CD8-positive, alpha-beta memory T cell (primary cell): ENCODE results near the gene TCF4. TPM values are rescaled to one million over a fixed set of nuclear protein-coding genes. Genes with fewer than 3 reads are reported as not detected.

ENCODE experiments used
- CTCF ChIA-PET: fragments of 350-600 bp; sonication (Branson Sonifier 250); formaldehyde crosslinking; loops from one replicate; lab custom pipeline; 2021; ENCODE audit warnings: antibody characterized with exemption; lab: Charles Lee
- POLR2A ChIA-PET: fragments of 350-600 bp; sonication (Branson Sonifier 250); formaldehyde crosslinking; loops from one replicate; lab custom pipeline; 2021; ENCODE audit warnings: antibody characterized with exemption; lab: Charles Lee
- DNase-seq, 5 donors: peaks; one replicate each; pipeline versions ENCODE4 v3.0.0 to v3.0.0-alpha.2; 2020 to 2022; ENCODE audit warnings: mixed read lengths in 1 of 5
- H3K27ac ChIP-seq: one replicate; pipeline ENCODE4 v1.7.0; 2013; ENCODE audit warnings: low read depth, mild to moderate bottlenecking, low read length, moderate library complexity
- H3K27me3 ChIP-seq: 2 replicates; pipeline ENCODE4 v1.7.0; 2013; ENCODE audit warnings: low read length, mild to moderate bottlenecking; ENCODE audit not compliant: insufficient read depth, poor library complexity, severe bottlenecking
- H3K36me3 ChIP-seq: 2 replicates; pipeline ENCODE4 v1.7.0; 2013; ENCODE audit warnings: mild to moderate bottlenecking, low read length, moderate library complexity; ENCODE audit not compliant: insufficient read depth
- H3K4me1 ChIP-seq: 2 replicates; pipeline ENCODE4 v1.7.0; 2013; ENCODE audit warnings: mild to moderate bottlenecking, low read length, moderate library complexity; ENCODE audit not compliant: insufficient read depth
- H3K4me3 ChIP-seq: 2 replicates; pipeline ENCODE4 v1.7.0; 2013; ENCODE audit warnings: mild to moderate bottlenecking, low read length
- H3K9me3 ChIP-seq: 2 replicates; pipeline ENCODE4 v1.7.0; 2013; ENCODE audit warnings: mild to moderate bottlenecking, low read length
- H3K27ac Mint-ChIP-seq, 8 donors: one replicate each; pipeline ENCODE4 v1.8.0; 2020 to 2021; ENCODE audit warnings: mixed read lengths in 8 of 8, mild to moderate bottlenecking in 6 of 8, inconsistent platforms in 3 of 8, moderate library complexity in 3 of 8
- H3K27me3 Mint-ChIP-seq, 2 donors: one replicate each; pipeline ENCODE4 v1.8.0; 2020 to 2021; ENCODE audit warnings: mixed read lengths in 2 of 2, mild to moderate bottlenecking in 1 of 2, moderate library complexity in 1 of 2
- H3K36me3 Mint-ChIP-seq, 3 donors: one replicate each; pipeline ENCODE4 v1.8.0; 2020 to 2021; ENCODE audit warnings: mixed read lengths in 3 of 3, inconsistent platforms in 1 of 3, mild to moderate bottlenecking in 1 of 3
- H3K4me1 Mint-ChIP-seq, 3 donors: one replicate each; pipeline ENCODE4 v1.8.0; 2020 to 2021; ENCODE audit warnings: mixed read lengths in 3 of 3, inconsistent platforms in 1 of 3, mild to moderate bottlenecking in 1 of 3
- H3K4me3 Mint-ChIP-seq, 7 donors: one replicate each; pipeline ENCODE4 v1.8.0; 2020 to 2021; ENCODE audit warnings: mixed read lengths in 7 of 7, mild to moderate bottlenecking in 6 of 7, moderate library complexity in 4 of 7, inconsistent platforms in 2 of 7
- H3K9me3 Mint-ChIP-seq, 5 donors: one replicate each; pipeline ENCODE4 v1.8.0; 2020 to 2022; ENCODE audit warnings: mixed read lengths in 5 of 5, mild to moderate bottlenecking in 3 of 5, moderate library complexity in 2 of 5, inconsistent platforms in 1 of 5
- polyA plus RNA-seq: library from polyadenylated mRNA; unstranded; fragments of 300-500 nt; fragmentation: Illumina TruSeq; gene quantifications from one replicate; pipeline ENCODE4 v1.2.3, GENCODE V29; 2021
- total RNA-seq, 2 experiments: library from RNA; stranded (reverse); gene quantifications; one replicate each; pipeline ENCODE4 v1.2.3, GENCODE V29; 2021

Gene TCF4
- total and polyA plus RNA-seq, 3 experiments from 2014 or later = 0.18 to 0.62 (median 0.47) TPM

DNA sequence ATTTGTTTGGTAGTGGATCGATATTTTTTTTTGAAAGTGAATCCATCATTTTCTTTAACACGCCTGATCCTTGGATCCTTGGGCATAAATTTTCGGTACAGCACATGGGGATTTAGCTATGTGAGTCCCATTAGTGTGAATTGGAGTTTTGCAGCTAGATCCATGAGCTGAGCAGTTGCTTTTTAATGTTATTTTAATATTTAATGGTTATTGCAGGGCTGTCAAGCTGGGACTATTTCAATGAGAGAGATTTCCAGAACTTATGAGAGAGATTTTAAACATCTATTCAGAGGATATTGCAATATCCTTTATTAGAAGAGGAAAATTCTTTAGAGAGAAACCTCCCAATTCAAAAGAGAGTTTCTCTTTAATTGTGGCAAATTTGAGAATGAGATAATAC, 35.6 kb upstream of the TCF4 start:
- Mint-ChIP-seq H3K4me1 (no peaks in the 10 kb centered on the region), H3K9me3 (peaks cover 0 to 13% (median 4%) of the 10 kb centered on the region in 5 donors), H3K36me3 (no peaks in the 10 kb centered on the region), H3K27me3 (no peaks in the 10 kb centered on the region), H3K4me3 (no peak overlapping the region), H3K27ac (no peak overlapping the region)
- Histone ChIP-seq H3K4me3 (no peak overlapping the region), H3K27me3 (no peaks in the 10 kb centered on the region), H3K4me1 (no peaks in the 10 kb centered on the region), H3K9me3 (no peaks in the 10 kb centered on the region), H3K27ac (no peak overlapping the region), H3K36me3 (no peaks in the 10 kb centered on the region)
- ChIA-PET CTCF (no interaction called here), POLR2A (no interaction called here)
- DNase-seq = no peak

DNA sequence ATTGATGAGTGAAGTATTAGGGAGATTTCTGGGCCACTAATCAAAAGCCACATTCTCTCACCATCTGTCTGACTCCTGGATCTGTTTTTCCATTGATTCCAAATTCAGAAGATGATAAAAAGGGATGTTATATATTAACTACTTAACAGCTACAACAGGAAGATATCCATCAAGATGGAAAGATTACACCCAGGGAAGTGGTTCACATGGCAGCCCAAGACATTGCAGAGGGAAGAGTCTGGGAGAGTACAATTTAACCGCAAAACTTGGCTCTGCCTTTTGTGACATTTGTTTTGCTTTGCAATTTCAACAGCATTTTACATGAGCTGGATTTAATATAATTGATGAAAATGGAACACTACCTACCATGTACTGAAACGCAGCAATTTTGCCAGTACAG, 22.5 kb upstream of the TCF4 start:
- Histone ChIP-seq H3K27me3 (no peaks in the 10 kb centered on the region), H3K27ac (no peak overlapping the region), H3K9me3 (no peaks in the 10 kb centered on the region), H3K36me3 (no peaks in the 10 kb centered on the region), H3K4me1 (no peaks in the 10 kb centered on the region), H3K4me3 (no peak overlapping the region)
- Mint-ChIP-seq H3K27ac (no peak overlapping the region), H3K36me3 (no peaks in the 10 kb centered on the region), H3K4me3 (no peak overlapping the region), H3K27me3 (no peaks in the 10 kb centered on the region), H3K9me3 (peaks cover 2 to 11% (median 6%) of the 10 kb centered on the region in 5 donors), H3K4me1 (no peaks in the 10 kb centered on the region)
- ChIA-PET CTCF (no interaction called here), POLR2A (no interaction called here)
- DNase-seq = no peak

DNA sequence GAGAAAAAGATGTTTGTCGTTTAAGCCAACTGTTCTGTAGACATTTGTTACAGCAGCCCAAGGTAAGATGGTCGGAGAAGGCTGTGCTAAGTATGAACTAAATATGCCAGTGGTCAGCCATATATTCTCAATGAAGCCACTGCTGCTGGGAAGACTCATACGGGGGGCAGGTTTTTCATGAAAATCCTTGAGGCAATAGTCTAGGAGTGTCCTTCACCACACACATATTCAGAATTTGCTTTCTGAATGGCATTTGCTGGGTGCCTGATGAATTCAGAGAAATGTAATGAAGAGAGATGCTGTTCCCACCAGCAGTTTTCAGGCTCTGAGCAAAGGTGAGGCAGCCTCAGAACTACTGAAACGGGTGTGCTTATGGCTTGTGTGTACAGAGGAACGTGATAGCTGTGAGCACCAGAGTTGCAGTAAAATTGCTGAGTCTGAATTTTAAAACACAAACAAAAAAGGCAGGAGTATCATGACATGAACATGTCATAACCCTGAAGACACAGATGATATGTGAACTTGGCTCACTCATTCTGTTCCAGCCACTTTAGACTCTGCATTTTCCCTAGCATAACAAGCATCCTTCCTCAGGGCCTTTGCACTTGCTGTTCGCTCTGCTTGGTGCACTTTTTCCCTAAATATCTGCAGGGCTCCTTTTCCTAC, 21.3 kb upstream of the TCF4 start:
- Mint-ChIP-seq H3K27me3 (no peaks in the 10 kb centered on the region), H3K27ac (no peak overlapping the region), H3K4me1 (no peaks in the 10 kb centered on the region), H3K36me3 (peaks cover 0 to 3% (median 0%) of the 10 kb centered on the region in 3 donors), H3K9me3 (peaks cover 0 to 10% (median 6%) of the 10 kb centered on the region in 5 donors), H3K4me3 (no peak overlapping the region)
- CTCF ChIA-PET = no interaction called here
- H3K27me3 ChIP-seq = no peaks in the 10 kb centered on the region
- no peak for DNase-seq
- POLR2A ChIA-PET = no interaction called here
- H3K36me3 ChIP-seq = no peaks in the 10 kb centered on the region
- no peaks in the 10 kb centered on the region for H3K4me1 ChIP-seq
- H3K27ac ChIP-seq = no peak overlapping the region
- H3K9me3 ChIP-seq = no peaks in the 10 kb centered on the region
- H3K4me3 ChIP-seq = no peak overlapping the region

DNA sequence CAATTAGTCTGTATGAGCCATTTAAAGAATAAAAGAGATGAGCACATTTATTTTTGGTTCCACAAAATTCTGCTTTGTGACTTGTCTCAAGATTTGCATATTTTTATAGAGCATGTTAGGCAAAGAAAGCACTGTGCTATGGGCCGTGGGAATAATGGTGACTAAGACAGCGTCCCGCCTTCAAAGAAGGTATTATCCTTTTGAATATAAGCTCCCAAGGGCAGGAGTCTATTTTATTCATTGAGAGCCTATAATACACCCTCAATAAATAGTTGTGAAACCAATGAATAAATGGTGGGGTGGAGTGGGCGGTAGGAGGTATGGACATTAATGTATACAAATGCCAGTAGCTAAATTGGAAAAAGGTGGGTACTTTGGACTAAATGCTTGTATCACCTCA, 20.5 kb upstream of the TCF4 start:
- Histone ChIP-seq H3K4me1 (no peaks in the 10 kb centered on the region), H3K9me3 (no peaks in the 10 kb centered on the region), H3K27me3 (no peaks in the 10 kb centered on the region), H3K27ac (no peak overlapping the region), H3K4me3 (no peak overlapping the region), H3K36me3 (no peaks in the 10 kb centered on the region)
- Mint-ChIP-seq H3K9me3 (peaks cover 0 to 7% (median 6%) of the 10 kb centered on the region in 5 donors), H3K4me3 (no peak overlapping the region), H3K27me3 (no peaks in the 10 kb centered on the region), H3K27ac (peak overlapping the region in 1 of 8 donors; percentile 7), H3K4me1 (no peaks in the 10 kb centered on the region), H3K36me3 (peaks cover 0 to 3% (median 0%) of the 10 kb centered on the region in 3 donors)
- POLR2A ChIA-PET = no interaction called here
- DNase-seq = no peak
- CTCF ChIA-PET = no interaction called here

DNA sequence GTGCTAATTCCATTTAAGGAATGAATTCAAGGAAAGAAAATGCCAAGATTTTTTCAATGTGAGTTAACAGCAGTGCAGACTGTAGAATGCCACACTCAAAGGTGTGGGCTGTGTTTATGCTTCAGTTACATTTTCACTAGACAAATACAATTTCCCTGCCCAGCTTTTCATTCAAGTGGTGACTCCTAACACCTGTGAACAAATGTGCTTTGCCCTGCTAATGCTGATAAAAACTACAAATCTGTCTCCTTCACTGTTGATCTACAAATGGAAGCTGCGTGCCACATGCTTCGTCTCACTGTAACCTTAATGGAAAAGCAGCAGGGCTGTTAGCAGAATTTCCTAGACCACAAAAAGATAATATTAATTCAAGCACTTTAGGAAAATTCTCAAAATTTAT, 19.8 kb upstream of the TCF4 start:
- no peak overlapping the region for H3K4me3 ChIP-seq
- H3K9me3 Mint-ChIP-seq = peaks cover 0 to 6% (median 3%) of the 10 kb centered on the region in 5 donors
- no peaks in the 10 kb centered on the region for H3K36me3 ChIP-seq
- H3K36me3 Mint-ChIP-seq = peaks cover 0 to 3% (median 0%) of the 10 kb centered on the region in 3 donors
- H3K4me1 Mint-ChIP-seq = no peaks in the 10 kb centered on the region
- H3K4me3 Mint-ChIP-seq = no peak overlapping the region
- no peaks in the 10 kb centered on the region for H3K27me3 ChIP-seq
- H3K9me3 ChIP-seq = no peaks in the 10 kb centered on the region
- ChIA-PET CTCF (no interaction called here), POLR2A (no interaction called here)
- no peak overlapping the region for H3K27ac ChIP-seq
- no peak overlapping the region for H3K27ac Mint-ChIP-seq
- H3K27me3 Mint-ChIP-seq = no peaks in the 10 kb centered on the region
- no peak for DNase-seq
- no peaks in the 10 kb centered on the region for H3K4me1 ChIP-seq

DNA sequence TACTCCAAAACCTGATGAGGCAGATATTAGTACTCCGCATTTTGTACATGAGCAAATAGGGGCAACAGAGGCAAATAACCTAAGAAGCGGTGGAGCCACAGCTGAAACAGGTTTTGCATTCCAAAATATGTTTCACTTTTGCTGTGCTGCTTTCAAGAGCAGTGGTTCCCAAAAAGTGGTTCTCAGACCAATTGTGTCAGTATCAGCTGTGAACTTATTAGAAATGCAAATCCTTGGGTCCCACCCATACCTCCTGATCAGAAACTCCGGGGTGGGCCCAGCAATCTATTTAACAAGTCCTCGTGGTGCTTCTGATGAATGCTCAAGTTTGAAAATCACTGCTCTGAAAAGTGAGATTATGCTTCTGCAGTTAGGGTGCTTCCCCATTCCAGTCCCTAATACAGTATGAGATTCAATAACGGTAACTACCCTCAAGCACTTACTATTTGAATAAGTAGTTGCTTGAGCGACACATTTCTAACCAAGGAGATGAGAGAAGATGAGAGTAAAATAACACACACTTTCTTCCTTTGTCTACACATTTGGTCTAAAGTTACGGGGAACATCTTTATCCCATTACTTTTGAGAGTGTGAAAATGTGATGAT, 17.8 kb upstream of the TCF4 start:
- Mint-ChIP-seq H3K27me3 (no peaks in the 10 kb centered on the region), H3K9me3 (peaks cover 0 to 6% (median 3%) of the 10 kb centered on the region in 5 donors), H3K36me3 (peaks cover 0 to 3% (median 0%) of the 10 kb centered on the region in 3 donors), H3K27ac (no peak overlapping the region), H3K4me1 (no peaks in the 10 kb centered on the region), H3K4me3 (no peak overlapping the region)
- CTCF ChIA-PET = no interaction called here
- no peaks in the 10 kb centered on the region for H3K4me1 ChIP-seq
- POLR2A ChIA-PET = no interaction called here
- H3K36me3 ChIP-seq = no peaks in the 10 kb centered on the region
- H3K4me3 ChIP-seq = no peak overlapping the region
- H3K9me3 ChIP-seq = no peaks in the 10 kb centered on the region
- no peak overlapping the region for H3K27ac ChIP-seq
- no peaks in the 10 kb centered on the region for H3K27me3 ChIP-seq
- no peak for DNase-seq

DNA sequence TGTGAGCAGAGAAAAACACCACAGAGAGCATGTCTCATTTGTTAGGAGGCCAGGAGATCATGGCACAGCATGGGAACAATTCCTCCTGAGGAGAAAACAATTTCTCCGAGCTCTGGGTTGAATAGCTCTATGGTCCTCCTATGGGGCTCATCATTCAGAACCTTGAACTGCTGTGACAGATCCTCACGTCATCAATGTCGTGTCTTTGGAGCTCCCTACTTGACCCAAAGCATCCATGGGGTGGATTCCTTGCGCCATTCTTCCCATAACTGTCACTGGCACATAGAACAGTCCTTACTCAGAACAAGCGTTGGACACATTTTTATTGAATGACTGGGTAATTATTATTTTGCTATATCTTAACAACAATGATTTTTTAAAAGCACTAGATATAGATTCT, 15.8 kb upstream of the TCF4 start:
- Histone ChIP-seq H3K27me3 (no peaks in the 10 kb centered on the region), H3K36me3 (no peaks in the 10 kb centered on the region), H3K4me3 (no peak overlapping the region), H3K4me1 (no peaks in the 10 kb centered on the region), H3K27ac (no peak overlapping the region), H3K9me3 (no peaks in the 10 kb centered on the region)
- peaks cover 0 to 6% (median 2%) of the 10 kb centered on the region in 5 donors for H3K9me3 Mint-ChIP-seq
- no peaks in the 10 kb centered on the region for H3K4me1 Mint-ChIP-seq
- POLR2A ChIA-PET = no interaction called here
- DNase-seq = no peak
- CTCF ChIA-PET = no interaction called here
- no peaks in the 10 kb centered on the region for H3K27me3 Mint-ChIP-seq
- H3K4me3 Mint-ChIP-seq = no peak overlapping the region
- H3K36me3 Mint-ChIP-seq = peaks cover 0 to 3% (median 0%) of the 10 kb centered on the region in 3 donors
- no peak overlapping the region for H3K27ac Mint-ChIP-seq

DNA sequence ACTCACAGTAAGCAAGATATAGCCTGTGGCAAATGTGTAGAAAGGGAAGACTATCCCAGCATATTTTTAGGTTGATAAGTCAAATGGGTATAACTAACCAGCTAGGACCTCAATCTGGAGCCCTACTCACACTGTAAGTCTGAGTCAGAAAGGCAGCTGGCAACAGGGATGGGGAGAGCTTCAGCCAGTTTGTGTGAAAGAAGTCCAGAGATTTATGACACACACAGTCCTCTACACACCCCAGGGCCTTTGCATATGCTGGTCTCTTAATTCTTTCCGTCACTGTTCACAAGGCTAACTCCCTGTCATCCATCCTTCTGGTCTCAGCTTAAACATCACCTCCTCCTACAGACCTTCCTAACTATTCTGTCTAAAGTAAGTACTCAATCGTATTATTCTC, 5.9 kb upstream of the TCF4 start:
- peaks cover 4 to 14% (median 8%) of the 10 kb centered on the region in 5 donors for H3K9me3 Mint-ChIP-seq
- peaks cover 0 to 9% (median 8%) of the 10 kb centered on the region in 3 donors for H3K4me1 Mint-ChIP-seq
- H3K27ac ChIP-seq = no peak overlapping the region
- no peaks in the 10 kb centered on the region for H3K9me3 ChIP-seq
- H3K4me3 ChIP-seq = no peak overlapping the region
- H3K27ac Mint-ChIP-seq = no peak overlapping the region
- H3K4me3 Mint-ChIP-seq = no peak overlapping the region
- ChIA-PET POLR2A (no interaction called here), CTCF (no interaction called here)
- H3K27me3 Mint-ChIP-seq = peaks cover 12 to 20% of the 10 kb centered on the region in 2 donors
- H3K4me1 ChIP-seq = no peaks in the 10 kb centered on the region
- no peak for DNase-seq
- H3K36me3 Mint-ChIP-seq = no peaks in the 10 kb centered on the region
- no peaks in the 10 kb centered on the region for H3K36me3 ChIP-seq
- peaks cover 5% of the 10 kb centered on the region for H3K27me3 ChIP-seq
